Ishikawa (cell line): ENCODE measurements around the gene ZNF367.

Experiments
- CEBPB ChIP-seq: IDR thresholded peaks from 2 replicates; pipeline ENCODE4 v1.6.1; 2012
- EP300 ChIP-seq: IDR thresholded peaks from 2 replicates; pipeline ENCODE4 v1.6.1; 2012; ENCODE audit warnings: borderline replicate concordance
- MAX ChIP-seq: IDR thresholded peaks from 2 replicates; pipeline ENCODE4 v1.6.1; 2012
- REST ChIP-seq: IDR thresholded peaks from 2 replicates; pipeline ENCODE4 v1.6.1; 2012; ENCODE audit warnings: low read depth, mild to moderate bottlenecking
- TAF1 ChIP-seq: IDR thresholded peaks from 2 replicates; pipeline ENCODE4 v1.6.1; 2012; ENCODE audit warnings: low read depth, mild to moderate bottlenecking

- TF ChIP-seq MAX, result 0 out of 2 replicates have a peak, but pooled peaks have one; percentile 22
- no peak for TF ChIP-seq REST
- no peak for TF ChIP-seq EP300
- TF ChIP-seq TAF1, result no peak
- TF ChIP-seq CEBPB, result no peak
These were observed 44.4 kb upstream of the ZNF367 start for GRCh38 chr9:96462541-96462940.
